ENCODE results near the gene NUP214.
"Not testable (repeated sequence)": the region's sequence is repeated elsewhere in the genome, so short reads cannot be mapped to it uniquely, and the experiment has no call there.

NUP214 gene

DNA sequence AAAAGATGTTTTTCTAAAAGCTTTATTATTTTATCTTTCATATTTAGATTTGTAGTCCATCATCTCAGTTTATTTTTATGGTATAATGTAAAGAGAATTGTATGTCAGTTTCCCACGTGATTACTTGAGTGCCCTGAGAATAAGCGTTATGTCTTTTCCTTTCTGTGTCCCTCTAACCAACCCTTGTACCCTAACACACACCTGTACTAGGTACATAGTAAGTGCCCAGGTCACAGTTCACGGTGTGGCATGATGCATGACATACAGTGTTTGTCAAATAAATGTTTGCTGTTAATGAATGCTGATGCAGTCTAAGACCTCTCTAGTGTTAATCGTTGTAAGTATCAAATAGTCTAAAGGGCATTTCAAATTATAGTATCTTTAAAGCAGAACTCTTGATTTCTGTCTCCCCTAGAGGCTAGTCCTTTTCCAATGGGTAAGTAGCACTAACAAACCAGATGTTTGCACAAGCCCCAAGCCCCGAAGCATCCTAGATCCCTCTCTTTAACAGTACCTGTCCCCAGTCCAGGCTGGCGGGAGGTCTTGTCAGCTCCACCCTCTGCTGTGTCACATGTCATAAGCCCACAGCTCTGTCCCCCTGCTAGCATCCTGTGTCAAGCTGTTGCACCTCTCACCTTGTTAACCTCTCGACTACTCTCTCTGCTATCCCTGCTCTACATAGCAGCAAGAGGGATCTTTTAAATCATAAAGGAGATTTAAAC is 23.7 kb downstream of the NUP214 start:
- Histone ChIP-seq H3K9me3 (ENCODE audit: insufficient read depth, low read length) (no peaks in the 10 kb centered on the region), H3K4me2 (ENCODE audit: low read depth, low read length, poor library complexity, severe bottlenecking) (no peak overlapping the region), H3K79me2 (ENCODE audit: insufficient read depth, low read length) (no peaks in the 10 kb centered on the region), H3K36me3 (ENCODE audit: low read length) (peaks cover 32% of the 10 kb centered on the region; the same call in 1 of the 2 replicates), H3K27ac (ENCODE audit: low read depth, low read length) (no peak overlapping the region), H3K9me2 (replicated peaks; ENCODE audit: insufficient read depth, low read length) (no peaks in the 10 kb centered on the region), H3K9ac (ENCODE audit: low read length) (no peak overlapping the region), H3F3A (ENCODE audit: insufficient read depth) (no peaks in the 10 kb centered on the region), H4K20me1 (ENCODE audit: low read depth, low read length) (no peaks in the 10 kb centered on the region), H2AFZ (ENCODE audit: low read depth, low read length, severe bottlenecking) (no peak overlapping the region), H3K27me3 (ENCODE audit: low read length) (no peaks in the 10 kb centered on the region), H3K4me3 (ENCODE audit: insufficient read depth, low read length, poor library complexity, severe bottlenecking) (no peak overlapping the region)
- no peak for TF ChIP-seq EZH2phosphoT487 (conservative IDR thresholded peaks at IDR 0.05; ENCODE audit: low read length)

DNA sequence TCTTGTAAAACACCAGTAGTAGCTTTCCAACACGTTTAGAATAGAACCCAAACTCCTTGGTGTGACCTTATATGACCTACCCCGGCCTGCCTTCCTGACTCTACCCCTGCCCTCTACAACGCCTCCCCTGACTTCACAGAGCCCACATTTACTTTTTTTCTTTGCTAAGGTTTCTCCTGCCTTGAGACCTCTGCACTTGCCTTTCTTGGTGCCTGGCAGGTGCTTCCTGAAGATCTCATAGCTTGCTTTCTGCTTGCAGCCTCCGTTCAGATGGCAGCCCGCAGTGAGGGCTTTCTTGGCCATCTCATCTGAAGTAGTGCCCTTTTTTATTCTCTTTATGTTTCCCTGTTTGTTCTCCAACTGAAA is 24.3 kb downstream of the NUP214 start:
- no peaks in the 10 kb centered on the region for H3K9me3 ChIP-seq (ENCODE audit: insufficient read depth, low read length)
- H2AFZ ChIP-seq (ENCODE audit: low read depth, low read length, severe bottlenecking): no peak overlapping the region
- H3K79me2 ChIP-seq (ENCODE audit: insufficient read depth, low read length): no peaks in the 10 kb centered on the region
- no peak overlapping the region for H3K9ac ChIP-seq (ENCODE audit: low read length)
- H3K4me2 ChIP-seq (ENCODE audit: low read depth, low read length, poor library complexity, severe bottlenecking): no peak overlapping the region
- no peaks in the 10 kb centered on the region for H4K20me1 ChIP-seq (ENCODE audit: low read depth, low read length)
- no peak overlapping the region for H3K4me3 ChIP-seq (ENCODE audit: insufficient read depth, low read length, poor library complexity, severe bottlenecking)
- H3F3A ChIP-seq (ENCODE audit: insufficient read depth): no peaks in the 10 kb centered on the region
- TF ChIP-seq, protein P1, sequence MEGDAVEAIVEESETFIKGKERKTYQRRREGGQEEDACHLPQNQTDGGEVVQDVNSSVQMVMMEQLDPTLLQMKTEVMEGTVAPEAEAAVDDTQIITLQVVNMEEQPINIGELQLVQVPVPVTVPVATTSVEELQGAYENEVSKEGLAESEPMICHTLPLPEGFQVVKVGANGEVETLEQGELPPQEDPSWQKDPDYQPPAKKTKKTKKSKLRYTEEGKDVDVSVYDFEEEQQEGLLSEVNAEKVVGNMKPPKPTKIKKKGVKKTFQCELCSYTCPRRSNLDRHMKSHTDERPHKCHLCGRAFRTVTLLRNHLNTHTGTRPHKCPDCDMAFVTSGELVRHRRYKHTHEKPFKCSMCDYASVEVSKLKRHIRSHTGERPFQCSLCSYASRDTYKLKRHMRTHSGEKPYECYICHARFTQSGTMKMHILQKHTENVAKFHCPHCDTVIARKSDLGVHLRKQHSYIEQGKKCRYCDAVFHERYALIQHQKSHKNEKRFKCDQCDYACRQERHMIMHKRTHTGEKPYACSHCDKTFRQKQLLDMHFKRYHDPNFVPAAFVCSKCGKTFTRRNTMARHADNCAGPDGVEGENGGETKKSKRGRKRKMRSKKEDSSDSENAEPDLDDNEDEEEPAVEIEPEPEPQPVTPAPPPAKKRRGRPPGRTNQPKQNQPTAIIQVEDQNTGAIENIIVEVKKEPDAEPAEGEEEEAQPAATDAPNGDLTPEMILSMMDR (IDR thresholded peaks at IDR 0.05; ENCODE audit: insufficient read depth, low read length, poor library complexity, severe bottlenecking): no peak
- no peak for TF ChIP-seq EZH2phosphoT487 (conservative IDR thresholded peaks at IDR 0.05; ENCODE audit: low read length)
- peaks cover 30% of the 10 kb centered on the region; the same call in 1 of the 2 replicates for H3K36me3 ChIP-seq (ENCODE audit: low read length)
- no peak overlapping the region for H3K27ac ChIP-seq (ENCODE audit: low read depth, low read length)
- no peaks in the 10 kb centered on the region for H3K9me2 ChIP-seq (replicated peaks; ENCODE audit: insufficient read depth, low read length)
- H3K27me3 ChIP-seq (ENCODE audit: low read length): no peaks in the 10 kb centered on the region

DNA sequence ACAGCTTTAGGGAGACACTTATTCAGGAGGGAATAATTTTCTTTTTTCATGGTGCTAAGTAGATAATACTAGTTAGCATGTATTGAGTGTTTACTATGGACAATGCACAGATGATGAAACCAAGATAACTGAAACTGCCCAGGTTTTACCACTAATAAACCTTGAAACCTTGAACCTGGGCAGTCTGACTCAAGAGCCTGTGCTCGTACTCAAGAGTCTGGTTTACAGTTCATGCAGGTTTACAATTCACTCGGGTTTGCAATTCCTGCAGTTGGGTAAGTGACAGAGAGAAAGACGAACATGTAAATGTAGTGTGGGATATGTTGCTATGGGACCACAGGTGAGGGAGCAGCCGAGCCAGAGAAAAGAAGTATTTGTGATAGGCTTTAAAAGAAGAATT is 28.2 kb downstream of the NUP214 start:
- H3K27ac ChIP-seq (ENCODE audit: low read depth, low read length): no peak overlapping the region
- H3F3A ChIP-seq (ENCODE audit: insufficient read depth): no peaks in the 10 kb centered on the region
- 0 out of 2 replicates have a peak, but pooled peaks cover 4% of the 10 kb centered on the region for H3K79me2 ChIP-seq (ENCODE audit: insufficient read depth, low read length)
- no peaks in the 10 kb centered on the region for H3K27me3 ChIP-seq (ENCODE audit: low read length)
- no peak overlapping the region for H3K9ac ChIP-seq (ENCODE audit: low read length)
- H3K4me3 ChIP-seq (ENCODE audit: insufficient read depth, low read length, poor library complexity, severe bottlenecking): no peak overlapping the region
- no peaks in the 10 kb centered on the region for H3K9me2 ChIP-seq (replicated peaks; ENCODE audit: insufficient read depth, low read length)
- no peak overlapping the region for H2AFZ ChIP-seq (ENCODE audit: low read depth, low read length, severe bottlenecking)
- no peaks in the 10 kb centered on the region for H4K20me1 ChIP-seq (ENCODE audit: low read depth, low read length)
- TF ChIP-seq, protein P1 (IDR thresholded peaks at IDR 0.05; ENCODE audit: insufficient read depth, low read length, poor library complexity, severe bottlenecking): no peak
- no peak for TF ChIP-seq EZH2phosphoT487 (conservative IDR thresholded peaks at IDR 0.05; ENCODE audit: low read length)
- H3K9me3 ChIP-seq (ENCODE audit: insufficient read depth, low read length): no peaks in the 10 kb centered on the region
- no peak overlapping the region for H3K4me2 ChIP-seq (ENCODE audit: low read depth, low read length, poor library complexity, severe bottlenecking)
- peaks cover 11% of the 10 kb centered on the region; the same call in 1 of the 2 replicates for H3K36me3 ChIP-seq (ENCODE audit: low read length)

DNA sequence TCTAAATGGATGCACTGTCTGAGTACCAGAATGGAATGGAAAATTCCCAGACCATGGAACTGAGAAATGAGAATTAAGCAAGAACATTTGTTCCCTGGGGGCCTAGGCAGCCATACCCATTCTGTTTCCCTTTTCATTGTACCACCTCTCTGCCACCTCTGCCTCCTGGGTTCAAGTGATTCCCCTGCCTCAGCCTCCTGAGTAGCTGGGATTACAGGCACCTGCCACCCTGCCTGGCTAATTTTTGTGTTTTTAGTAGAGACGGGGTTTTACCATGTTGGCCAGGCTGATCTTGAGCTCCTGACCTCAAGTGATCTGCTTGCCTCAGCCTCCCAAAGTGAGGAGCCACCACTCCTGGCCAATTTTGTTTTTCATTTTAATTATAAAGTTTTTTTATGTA is 33.3 kb downstream of the NUP214 start:
- not testable (repeated sequence) for H2AFZ ChIP-seq (ENCODE audit: low read depth, low read length, severe bottlenecking); H3K27ac ChIP-seq (ENCODE audit: low read depth, low read length); H3K9ac ChIP-seq (ENCODE audit: low read length); H3K27me3 ChIP-seq (ENCODE audit: low read length); H3K9me2 ChIP-seq (replicated peaks; ENCODE audit: insufficient read depth, low read length); H3K79me2 ChIP-seq (ENCODE audit: insufficient read depth, low read length); H3K4me3 ChIP-seq (ENCODE audit: insufficient read depth, low read length, poor library complexity, severe bottlenecking); H3K9me3 ChIP-seq (ENCODE audit: insufficient read depth, low read length); H3F3A ChIP-seq (ENCODE audit: insufficient read depth); H4K20me1 ChIP-seq (ENCODE audit: low read depth, low read length); H3K4me2 ChIP-seq (ENCODE audit: low read depth, low read length, poor library complexity, severe bottlenecking)
- H3K36me3 ChIP-seq (ENCODE audit: low read length): peaks cover 18% of the 10 kb centered on the region; the same call in 1 of the 2 replicates

Measured in SU-DHL-6 (cell line).